Esophagus mucosa (tissue), 1 donor: Measurements from ENCODE around the gene CTNNBL1. TPM values are rescaled to one million over a fixed set of nuclear protein-coding genes. Genes with fewer than 3 reads are reported as not detected.

ENCODE experiments used
- ATAC-seq: fragments of 200-7000 bp; cut with Tn5 transposase; one replicate; pipeline ENCODE4 v1.9.1; 2020
- total RNA-seq: library from RNA; stranded (reverse); gene quantifications from one replicate; pipeline ENCODE4 v1.2.4, GENCODE V29; 2023
- donor health status: DM: yes; HTN: yes; CAD: no.

Gene CTNNBL1
- total RNA-seq, 1 donor from 2014 or later = 38.7 TPM

GRCh38 chr20:37745553-37745952, 51.7 kb downstream of the CTNNBL1 start:
- no peak for ATAC-seq

DNA sequence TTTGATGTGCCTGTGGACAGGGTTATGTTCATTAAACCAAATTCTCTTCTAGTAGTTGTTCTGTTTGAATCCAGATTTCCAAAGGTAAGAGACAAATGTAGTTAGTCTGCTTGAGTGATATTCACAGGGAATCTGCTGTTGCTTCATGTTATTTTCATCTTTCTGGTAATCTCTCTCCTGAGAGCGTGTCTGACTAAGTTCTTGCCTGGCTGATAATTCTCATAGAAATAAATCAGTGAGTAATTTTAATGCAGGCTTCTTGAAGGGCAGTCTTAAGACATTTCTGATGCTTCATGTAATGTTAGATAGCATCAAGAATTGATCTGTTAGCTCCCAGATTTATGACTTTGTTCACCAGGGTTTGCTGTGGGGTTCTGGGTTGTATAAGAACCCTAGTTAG, 54.2 kb downstream of the CTNNBL1 start:
- ATAC-seq = no peak

- ATAC-seq = no peak
These were observed 55.4 kb downstream of the CTNNBL1 start for GRCh38 chr20:37749218-37749617.

DNA sequence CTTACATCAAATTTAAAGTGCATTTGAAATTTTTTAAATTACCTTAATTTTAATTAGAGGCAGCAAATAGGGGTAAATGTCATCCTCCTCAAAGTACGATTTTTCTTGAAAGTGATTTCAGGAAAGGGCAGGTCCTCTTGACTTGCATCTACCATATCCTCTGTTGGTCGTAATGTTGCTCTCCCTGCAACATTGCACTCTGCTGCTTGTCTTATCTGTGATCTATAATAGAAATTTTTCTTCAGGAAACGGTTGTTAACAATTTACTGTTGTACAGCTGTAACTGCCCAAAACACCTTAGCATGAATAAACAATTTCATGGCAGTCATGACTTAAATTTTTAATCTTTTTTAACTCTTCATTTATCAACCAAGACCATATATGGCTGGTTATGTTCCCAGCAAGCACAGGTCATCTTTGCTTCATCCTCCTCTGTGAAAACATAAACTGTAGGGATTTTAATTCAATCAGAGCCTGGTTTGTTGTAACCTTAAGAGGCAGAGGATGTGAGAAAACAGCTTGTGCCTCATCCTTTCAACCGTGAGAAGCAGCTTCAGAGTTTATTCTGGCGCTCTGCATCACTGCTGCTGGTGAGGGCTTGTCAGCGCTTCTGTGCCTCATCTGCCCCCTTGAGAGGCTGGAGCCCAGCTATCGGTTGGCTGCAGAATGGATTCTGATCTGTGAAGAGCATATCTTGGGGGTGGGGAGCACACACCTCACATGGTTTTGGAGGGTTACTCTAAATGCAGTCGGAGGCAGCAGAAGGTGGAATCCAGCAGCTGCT, 56.0 kb downstream of the CTNNBL1 start:
- no peak for ATAC-seq

GRCh38 chr20:37755665-37756064, 61.8 kb downstream of the CTNNBL1 start:
- ATAC-seq = no peak

- ATAC-seq = no peak
These were observed 62.4 kb downstream of the CTNNBL1 start for GRCh38 chr20:37756234-37756633.

DNA sequence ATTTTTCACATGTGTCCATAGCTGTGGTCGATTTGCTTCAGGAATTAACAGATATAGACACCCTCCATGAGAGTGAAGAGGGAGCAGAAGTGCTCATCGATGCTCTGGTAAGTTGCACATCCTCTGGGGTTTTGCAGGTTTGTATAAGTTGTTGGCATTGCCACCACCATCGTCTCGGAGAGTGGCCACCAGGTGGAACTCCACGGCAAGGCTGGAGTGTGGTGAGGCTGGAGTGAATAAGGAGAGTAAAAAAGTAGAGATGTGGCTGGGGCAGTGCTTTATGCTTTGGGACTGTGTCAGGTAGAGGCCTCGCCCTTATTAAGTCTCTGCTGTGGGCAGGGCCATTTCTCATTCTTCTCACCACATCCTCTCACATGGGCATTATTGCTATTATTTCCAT, 63.7 kb downstream of the CTNNBL1 start:
- ATAC-seq = peak; percentile 70

DNA sequence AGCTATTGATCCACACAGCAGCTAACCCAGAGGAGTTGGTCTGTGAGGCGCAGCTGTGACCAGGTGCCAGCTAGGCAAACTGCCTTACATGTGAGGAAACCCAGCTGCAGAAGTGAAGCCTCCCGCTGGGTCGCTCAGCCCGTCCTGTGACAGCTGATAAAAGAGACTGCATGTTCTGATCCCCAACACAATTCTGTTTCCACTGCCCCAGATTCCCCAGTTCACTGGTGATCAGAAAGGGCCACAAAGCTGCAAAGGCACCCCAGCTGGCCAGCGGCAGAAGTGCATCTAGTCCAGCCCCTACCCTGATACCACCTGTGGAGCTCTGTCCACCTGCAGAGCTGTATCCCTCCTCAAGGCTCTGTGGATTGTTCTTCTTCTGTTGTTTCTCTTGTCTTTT, 64.5 kb downstream of the CTNNBL1 start:
- ATAC-seq = no peak

- ATAC-seq = no peak
These were observed 65.3 kb downstream of the CTNNBL1 start for GRCh38 chr20:37759052-37759553.

DNA sequence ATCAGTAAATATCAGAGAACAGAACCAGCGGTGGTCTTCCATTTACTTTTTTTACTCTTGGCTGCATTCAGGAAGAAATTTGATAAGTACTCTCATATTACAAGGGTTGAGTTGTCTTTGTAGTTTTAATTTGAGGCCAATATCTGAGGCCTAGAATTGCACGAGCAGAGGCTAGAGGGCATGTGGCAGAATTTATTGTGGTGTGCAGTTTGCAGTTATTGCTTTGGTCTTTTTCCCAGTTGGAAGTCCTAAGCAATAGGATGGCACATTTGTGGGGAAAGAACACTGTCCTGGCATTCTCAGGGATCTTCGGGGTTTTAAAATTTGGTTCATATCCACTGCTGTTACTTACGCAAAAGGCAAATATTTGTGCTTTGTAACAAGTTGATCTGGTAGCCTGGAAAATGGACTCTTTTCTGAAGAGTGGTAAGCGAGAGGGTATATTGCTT, 66.0 kb downstream of the CTNNBL1 start:
- no peak for ATAC-seq

DNA sequence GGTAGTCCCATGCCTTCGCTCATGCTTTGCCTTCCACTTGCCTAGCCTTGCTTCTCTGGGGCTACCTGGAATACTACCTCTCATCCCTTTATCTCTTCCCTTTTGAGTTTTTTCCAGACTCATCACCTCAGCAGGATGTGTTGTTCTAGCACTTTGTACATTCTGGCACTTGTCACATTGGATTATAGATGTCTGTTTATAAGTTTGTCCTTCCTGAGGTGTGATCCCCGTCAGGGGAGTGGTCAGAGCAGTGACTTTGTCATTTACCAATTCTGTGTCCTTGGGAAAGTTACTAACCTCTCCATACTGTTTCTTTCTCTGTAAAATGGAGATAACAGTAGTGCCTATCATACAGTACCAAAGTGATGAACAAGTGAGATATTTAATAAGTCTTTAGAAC, 66.5 kb downstream of the CTNNBL1 start:
- ATAC-seq = no peak

DNA sequence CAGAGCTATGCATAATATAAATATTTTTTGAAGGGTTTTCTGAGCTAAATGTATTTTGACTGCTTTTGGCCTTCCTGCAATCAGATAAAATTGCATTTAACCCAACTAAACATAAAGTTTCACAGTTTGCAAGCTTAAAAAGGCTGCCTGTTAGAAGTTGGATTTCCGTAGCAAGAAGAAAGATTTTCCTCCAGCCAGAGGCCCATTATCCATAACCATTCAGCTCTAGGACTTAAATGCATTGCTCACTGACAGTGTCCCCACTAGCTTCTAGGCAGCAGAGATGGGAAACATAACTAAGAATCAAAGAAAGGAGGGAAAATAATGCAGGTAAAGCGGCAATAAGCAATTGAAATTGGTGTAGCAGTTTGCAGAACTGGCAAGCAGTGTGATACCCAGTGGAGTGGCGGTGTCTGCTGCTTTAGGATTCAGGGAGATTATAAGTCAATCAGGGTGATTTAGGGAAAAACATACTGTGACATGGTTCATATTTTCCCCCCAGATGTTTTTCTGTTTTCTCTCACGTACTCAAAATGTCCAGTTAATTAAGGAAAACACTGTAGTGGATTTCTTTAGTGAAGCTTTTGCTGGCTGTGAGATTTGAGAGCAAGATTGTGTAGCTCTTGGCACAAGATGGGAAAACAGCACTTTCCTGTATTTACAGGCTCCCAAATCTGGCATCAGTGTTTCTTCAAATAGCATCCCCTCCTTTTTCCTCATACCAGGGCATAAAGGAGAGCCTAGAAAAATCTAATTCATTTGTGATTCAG, 69.1 kb downstream of the CTNNBL1 start:
- no peak for ATAC-seq

GRCh38 chr20:37764333-37764935, 70.6 kb downstream of the CTNNBL1 start:
- no peak for ATAC-seq

DNA sequence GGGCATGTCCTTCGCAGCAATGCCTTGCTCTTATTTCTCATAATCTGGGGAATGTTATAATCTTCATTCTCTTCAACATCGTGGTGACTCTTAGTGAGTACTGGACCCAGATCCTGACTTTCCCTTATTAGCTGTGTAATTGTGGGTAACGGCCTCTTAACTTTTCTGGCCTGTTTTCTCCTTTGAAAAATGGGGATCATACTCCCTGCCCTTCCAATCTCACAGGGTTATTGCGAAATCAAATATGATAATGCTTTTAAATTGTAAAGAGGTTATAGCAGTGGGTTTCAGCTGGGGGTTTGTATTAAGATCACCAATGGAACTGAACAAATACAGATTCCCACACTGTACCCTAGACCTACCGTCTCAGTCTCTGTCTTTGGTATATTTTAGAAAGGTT, 77.1 kb downstream of the CTNNBL1 start:
- no peak for ATAC-seq

DNA sequence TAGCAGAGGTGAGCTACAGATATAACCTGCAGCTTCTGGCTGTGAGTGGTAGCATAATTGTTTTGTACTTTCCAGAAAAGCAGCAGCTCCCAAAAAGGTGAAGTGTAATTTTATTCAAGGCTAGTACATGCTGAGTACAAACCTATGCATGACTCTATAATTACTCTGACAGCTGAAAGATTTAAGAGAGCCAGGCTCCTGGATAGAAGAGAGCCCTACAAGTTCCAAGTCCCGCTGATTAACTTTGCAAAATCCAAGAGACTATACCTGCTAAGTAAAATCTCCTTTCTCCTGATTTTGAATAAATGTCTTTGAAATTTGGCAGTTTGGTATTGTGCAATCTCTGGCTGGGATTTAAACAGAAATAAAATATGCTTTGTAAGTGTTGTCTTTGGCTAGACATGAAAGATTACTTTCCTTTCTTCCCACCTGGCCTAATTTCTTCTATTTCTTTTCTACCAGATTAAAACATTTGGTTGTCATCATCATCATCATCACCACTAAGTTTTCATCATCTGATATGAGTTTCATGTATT, 79.5 kb downstream of the CTNNBL1 start:
- ATAC-seq = no peak

- no peak for ATAC-seq
These were observed 80.3 kb downstream of the CTNNBL1 start for GRCh38 chr20:37774156-37774555.

GRCh38 chr20:37775200-37775599, 81.4 kb downstream of the CTNNBL1 start:
- ATAC-seq = no peak

DNA sequence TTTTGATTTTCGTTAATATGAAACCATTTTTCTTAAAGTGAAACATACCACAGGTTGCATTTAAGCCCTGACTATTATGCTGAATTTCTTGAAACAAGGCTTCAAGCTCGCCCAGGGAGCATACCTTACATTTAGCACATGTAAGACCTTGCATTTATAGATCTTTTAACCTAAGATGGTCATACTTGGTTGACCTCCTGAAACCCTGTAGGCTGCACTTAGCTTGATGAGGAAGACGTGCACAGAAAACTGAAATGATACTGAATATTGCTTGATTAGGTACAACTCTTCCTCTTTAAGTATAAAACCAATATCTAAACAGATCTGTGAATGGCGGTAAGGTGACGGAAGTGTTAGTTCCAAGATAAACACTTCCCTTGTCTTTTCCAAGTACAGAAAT, 82.2 kb downstream of the CTNNBL1 start:
- ATAC-seq = no peak

GRCh38 chr20:37776526-37776925, 82.7 kb downstream of the CTNNBL1 start:
- ATAC-seq = no peak

DNA sequence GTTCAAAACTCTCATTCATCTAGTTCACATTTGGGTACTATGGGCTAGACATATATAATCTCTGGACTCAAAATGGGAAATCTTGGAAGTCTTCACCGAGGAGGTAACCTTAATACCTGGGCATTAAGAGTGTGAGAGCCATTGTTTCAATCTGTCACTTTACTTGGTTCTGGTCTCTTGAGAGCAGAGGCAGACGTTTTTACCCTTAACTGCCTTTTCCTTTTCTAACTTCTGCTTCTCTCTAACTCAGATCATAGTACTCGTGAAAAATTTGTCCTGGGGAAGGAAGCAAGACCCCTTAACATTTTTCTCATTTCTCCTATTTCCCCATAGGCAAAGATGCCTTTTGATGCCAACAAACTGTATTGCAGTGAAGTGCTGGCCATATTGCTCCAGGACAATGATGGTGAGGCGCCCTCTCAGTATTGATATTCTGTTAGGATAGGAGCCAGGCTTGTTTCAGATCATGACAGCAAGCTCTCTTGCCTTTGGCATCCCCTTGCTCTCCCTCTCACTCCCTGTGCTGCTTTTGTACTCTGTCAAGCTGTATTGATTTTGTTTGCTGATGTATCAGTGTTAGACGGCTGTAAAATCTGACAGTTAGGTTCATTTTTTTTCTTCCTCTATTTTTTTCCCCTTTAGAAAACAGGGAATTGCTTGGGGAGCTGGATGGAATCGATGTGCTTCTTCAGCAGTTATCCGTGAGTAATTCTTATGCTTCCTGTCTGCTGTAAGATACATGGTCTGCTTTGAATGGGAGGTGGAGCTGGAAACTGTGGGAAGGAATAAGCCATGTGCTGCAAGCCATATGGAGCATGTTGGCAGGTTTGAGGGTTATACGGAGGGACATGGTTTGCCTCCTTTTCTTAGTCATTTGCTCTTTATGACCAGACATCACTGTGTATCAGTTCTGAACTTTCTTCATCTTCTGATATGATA, 83.5 kb downstream of the CTNNBL1 start:
- ATAC-seq = no peak

- ATAC-seq = no peak
These were observed 84.3 kb downstream of the CTNNBL1 start for GRCh38 chr20:37777988-37778659.
